ENCODE measurements around the gene MESP2. TPM values are rescaled to one million over a fixed set of nuclear protein-coding genes. Genes with fewer than 3 reads are reported as not detected.

Gene MESP2
- total and polyA plus RNA-seq, 2 of the 13 experiments (the other 11 are each of a cell fraction or from before 2014, with no cell fraction given), result not detected

DNA sequence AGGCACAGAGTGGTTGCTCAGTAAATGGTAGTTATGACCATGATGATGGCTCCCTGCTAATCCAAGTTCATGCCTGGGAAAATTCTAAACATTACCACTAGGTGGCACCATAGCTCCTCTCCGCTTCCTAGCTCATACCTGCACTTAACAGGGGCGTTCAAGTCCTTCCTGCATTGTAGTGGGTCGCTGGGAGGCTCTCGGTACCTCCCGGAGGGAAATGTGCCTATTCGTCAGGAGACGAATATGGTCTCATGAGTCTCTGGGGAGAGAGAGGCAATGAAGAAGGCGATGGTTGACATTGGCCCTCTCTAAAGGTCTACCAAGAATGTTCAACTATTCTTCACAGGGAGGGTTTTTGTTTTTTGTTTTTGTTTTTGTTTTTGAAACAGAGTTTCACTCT is 36.0 kb upstream of the MESP2 start (continued):
- TF ChIP-seq SALL1 (CRISPR knock-in tag; IDR thresholded peaks at IDR 0.05) (peak; percentile 12; the same call in 1 of the 2 replicates), ZNF230 (CRISPR knock-in tag; IDR thresholded peaks at IDR 0.05) (no peak), NCOA1 (CRISPR knock-in tag; IDR thresholded peaks at IDR 0.05) (no peak), CHD4 (IDR thresholded peaks at IDR 0.05; ENCODE audit: borderline replicate concordance, low read length) (no peak), RAD21 (CRISPR knock-in tag; IDR thresholded peaks at IDR 0.05) (peak; percentile 84), SMC3 (IDR thresholded peaks at IDR 0.05; ENCODE audit: low read length) (peak; percentile 82), DMAP1 (CRISPR knock-in tag; IDR thresholded peaks at IDR 0.05) (no peak), STAG1 (CRISPR knock-in tag; IDR thresholded peaks at IDR 0.05) (peak; percentile 97)
- TF ChIP-seq, protein P1, sequence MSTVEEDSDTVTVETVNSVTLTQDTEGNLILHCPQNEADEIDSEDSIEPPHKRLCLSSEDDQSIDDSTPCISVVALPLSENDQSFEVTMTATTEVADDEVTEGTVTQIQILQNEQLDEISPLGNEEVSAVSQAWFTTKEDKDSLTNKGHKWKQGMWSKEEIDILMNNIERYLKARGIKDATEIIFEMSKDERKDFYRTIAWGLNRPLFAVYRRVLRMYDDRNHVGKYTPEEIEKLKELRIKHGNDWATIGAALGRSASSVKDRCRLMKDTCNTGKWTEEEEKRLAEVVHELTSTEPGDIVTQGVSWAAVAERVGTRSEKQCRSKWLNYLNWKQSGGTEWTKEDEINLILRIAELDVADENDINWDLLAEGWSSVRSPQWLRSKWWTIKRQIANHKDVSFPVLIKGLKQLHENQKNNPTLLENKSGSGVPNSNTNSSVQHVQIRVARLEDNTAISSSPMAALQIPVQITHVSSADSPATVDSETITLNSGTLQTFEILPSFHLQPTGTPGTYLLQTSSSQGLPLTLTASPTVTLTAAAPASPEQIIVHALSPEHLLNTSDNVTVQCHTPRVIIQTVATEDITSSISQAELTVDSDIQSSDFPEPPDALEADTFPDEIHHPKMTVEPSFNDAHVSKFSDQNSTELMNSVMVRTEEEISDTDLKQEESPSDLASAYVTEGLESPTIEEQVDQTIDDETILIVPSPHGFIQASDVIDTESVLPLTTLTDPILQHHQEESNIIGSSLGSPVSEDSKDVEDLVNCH (CRISPR knock-in tag; IDR thresholded peaks at IDR 0.05), result no peak
- TF ChIP-seq, protein P2, sequence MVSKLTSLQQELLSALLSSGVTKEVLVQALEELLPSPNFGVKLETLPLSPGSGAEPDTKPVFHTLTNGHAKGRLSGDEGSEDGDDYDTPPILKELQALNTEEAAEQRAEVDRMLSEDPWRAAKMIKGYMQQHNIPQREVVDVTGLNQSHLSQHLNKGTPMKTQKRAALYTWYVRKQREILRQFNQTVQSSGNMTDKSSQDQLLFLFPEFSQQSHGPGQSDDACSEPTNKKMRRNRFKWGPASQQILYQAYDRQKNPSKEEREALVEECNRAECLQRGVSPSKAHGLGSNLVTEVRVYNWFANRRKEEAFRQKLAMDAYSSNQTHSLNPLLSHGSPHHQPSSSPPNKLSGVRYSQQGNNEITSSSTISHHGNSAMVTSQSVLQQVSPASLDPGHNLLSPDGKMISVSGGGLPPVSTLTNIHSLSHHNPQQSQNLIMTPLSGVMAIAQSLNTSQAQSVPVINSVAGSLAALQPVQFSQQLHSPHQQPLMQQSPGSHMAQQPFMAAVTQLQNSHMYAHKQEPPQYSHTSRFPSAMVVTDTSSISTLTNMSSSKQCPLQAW (CRISPR knock-in tag; IDR thresholded peaks at IDR 0.05), result 0 out of 2 replicates have a peak, but pooled peaks have one; percentile 20

DNA sequence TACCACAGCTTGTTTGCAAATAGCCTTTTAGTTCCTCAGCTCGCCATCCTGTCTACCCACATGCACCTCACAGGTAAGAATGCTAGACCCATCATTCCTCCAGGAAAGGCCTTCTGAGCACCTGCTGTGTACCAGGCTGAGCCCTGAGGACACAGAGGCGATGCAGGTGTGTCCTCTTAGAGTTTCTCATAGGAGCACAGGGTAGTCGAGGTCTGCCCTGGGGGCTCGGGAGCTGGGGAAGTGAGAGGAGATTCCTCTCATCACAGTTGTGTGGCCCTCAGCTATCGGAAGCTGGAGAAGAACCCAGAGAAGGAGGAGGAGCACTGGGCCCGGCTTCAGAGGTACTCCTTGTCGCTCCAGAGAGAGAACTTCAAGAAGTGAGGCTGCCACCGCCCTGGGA is 33.1 kb upstream of the MESP2 start:
- Histone ChIP-seq H4K20me1 (ENCODE audit: insufficient read depth, low read length) (no peaks in the 10 kb centered on the region), H3K9ac (ENCODE audit: insufficient read depth, low read depth, low read length) (no peak overlapping the region), H2AFZ (ENCODE audit: low read length) (no peak overlapping the region), H3K27ac (ENCODE audit: extremely low read length, insufficient read depth, low read length) (no peak overlapping the region), H3K36me3 (replicated peaks in 1 of 2; ENCODE audit: control insufficient read depth in 1 of 2, insufficient read depth in 2 of 2, low read length in 2 of 2) (no peaks in the 10 kb centered on the region), H3K27me3 (ENCODE audit: control insufficient read depth in 1 of 2, insufficient read depth in 2 of 2, low read length in 2 of 2) (peaks cover 3 to 31% of the 10 kb centered on the region in 2 experiments; a peak in 4 of 5 replicates), H3K9me3 (ENCODE audit: low read length) (no peaks in the 10 kb centered on the region), H3K4me1 (ENCODE audit: insufficient read depth, low read length) (no peaks in the 10 kb centered on the region), H3K4me2 (ENCODE audit: low read depth, low read length) (no peak overlapping the region), H3K79me2 (ENCODE audit: insufficient read depth, low read length) (no peaks in the 10 kb centered on the region), H3K4me3 (replicated peaks in 1 of 3; ENCODE audit: insufficient read depth in 1 of 3, low read depth in 2 of 3, low read length in 3 of 3) (no peak overlapping the region)
- intact Hi-C loops (cut with micrococcal nuclease; ENCODE audit: unreplicated experiment) (no loop called here), in situ Hi-C loops (cut with HindIII; ENCODE audit: extremely low pct_ligation_motif_present, low pct_unique_long_range_greater_than_20kb) (loop anchor here (25.0 kb wide), 1 partner anchor 344 kb away; no protein-coding TSS in a partner anchor)
- BruUV-seq (replicated peaks), result no TSS peak
- no peak for ATAC-seq
- ChIA-PET POLR2A (no interaction called here), CTCF (ENCODE audit: low intra/inter-chr PET ratio, low total read pairs) (no interaction called here)
- no peak for DNase-seq (ENCODE audit: low spot score)
- no peak for TF ChIP-seq ZNF431 (CRISPR knock-in tag; IDR thresholded peaks at IDR 0.05; ENCODE audit: borderline replicate concordance, low read depth)
- TF ChIP-seq, protein P3, sequence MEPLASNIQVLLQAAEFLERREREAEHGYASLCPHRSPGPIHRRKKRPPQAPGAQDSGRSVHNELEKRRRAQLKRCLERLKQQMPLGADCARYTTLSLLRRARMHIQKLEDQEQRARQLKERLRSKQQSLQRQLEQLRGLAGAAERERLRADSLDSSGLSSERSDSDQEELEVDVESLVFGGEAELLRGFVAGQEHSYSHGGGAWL (CRISPR knock-in tag; IDR thresholded peaks at IDR 0.05), result no peak
- TF ChIP-seq DPF2 (CRISPR knock-in tag; IDR thresholded peaks at IDR 0.05; ENCODE audit: borderline replicate concordance, low read depth), result no peak
- TF ChIP-seq CBX1 (IDR thresholded peaks at IDR 0.05; ENCODE audit: low read depth), result no peak
- FAIRE-seq, result no peak
- WGBS (ENCODE audit: low lambda C conversion rate), result 24% methylated on average over 5 of the region's 8 CpGs
